Dermis lymphatic vessel endothelial cell (primary cell): ENCODE results near the gene FAM120AOS. TPM values are rescaled to one million over a fixed set of nuclear protein-coding genes. Genes with fewer than 3 reads are reported as not detected.

ENCODE experiments used
- total RNA-seq: library from RNA; depleted of rRNA; stranded (reverse); fragments of >200 nt; gene quantifications from 2 replicates; pipeline ENCODE4 v1.2.1, GENCODE V29; 2014

The FAM120AOS gene
- total RNA-seq, result 25.6 and 27.8 TPM in 2 replicates

GRCh38 chr9:93453047-93453914 lies at the start of gene FAM120AOS:
Gene FAM120AOS, minus strand, starts transcription at chr9:93453581. Its CDS starts 872 bp downstream, at chr9:93452709.

GRCh38 chr9:93450945-93451815 lies 2.2 kb downstream of the FAM120AOS start, which contains the start of gene FAM120A:
Gene FAM120A, plus strand, starts transcription at chr9:93451685. Its CDS starts 231 bp downstream, at chr9:93451916.

Other genes with a start within 250 kb of the FAM120AOS start
- 70.8 and 82.3 TPM in 2 replicates for gene FAM120A, start 1.9 kb downstream of the FAM120AOS start, total RNA-seq
- gene PHF2, start 123.0 kb upstream of the FAM120AOS start, total RNA-seq, result 16.0 and 17.0 TPM in 2 replicates